ENCODE results near the gene IL2RA. TPM values are rescaled to one million over a fixed set of nuclear protein-coding genes. Genes with fewer than 3 reads are reported as not detected.
"Not testable (repeated sequence)": the region's sequence is repeated elsewhere in the genome, so short reads cannot be mapped to it uniquely, and the experiment has no call there.

Gene IL2RA
- total RNA-seq, 1 donor from 2014 or later: 1.4 TPM

DNA sequence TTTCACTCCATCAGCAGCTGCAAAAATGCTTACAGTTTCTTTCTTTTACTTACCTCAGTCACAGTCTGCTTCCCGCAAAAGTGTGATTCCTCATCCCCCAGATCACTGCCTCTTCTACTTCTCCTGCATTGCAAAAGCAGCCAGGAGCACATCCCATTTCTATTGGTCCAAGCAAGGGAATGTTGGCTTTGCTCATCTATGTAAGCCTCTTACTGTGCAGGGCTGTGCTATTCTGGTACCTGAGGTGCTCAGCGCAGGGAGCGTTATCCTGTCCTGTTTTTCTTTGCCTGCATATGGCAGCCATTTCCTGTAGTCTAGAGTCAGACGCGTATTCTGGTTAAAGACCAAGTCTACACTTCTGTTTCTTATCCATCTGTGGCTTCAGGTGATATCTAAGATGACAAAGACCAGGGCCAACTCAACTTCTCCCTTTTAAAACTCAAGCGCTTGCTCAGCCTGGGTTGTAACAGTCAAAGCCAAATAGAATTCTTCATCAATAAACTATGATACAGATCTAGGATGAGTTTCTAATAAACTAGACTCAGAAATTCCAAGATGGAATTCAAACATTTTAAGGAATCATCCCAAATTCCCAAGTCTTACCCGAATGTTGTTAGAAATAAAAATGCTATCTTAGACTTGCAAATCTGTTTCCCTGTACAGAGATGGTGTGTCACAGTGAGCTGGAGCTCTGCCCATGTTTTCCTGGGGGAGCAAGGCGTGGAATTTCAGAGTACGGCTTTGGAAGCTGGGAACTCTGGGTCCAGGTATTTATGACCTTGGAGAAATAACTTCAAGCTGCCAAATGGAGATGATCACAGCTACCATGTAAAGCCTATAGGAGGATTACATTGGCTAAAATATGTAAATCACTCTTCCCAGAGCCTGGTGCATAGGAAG lies 20.6 kb upstream of the IL2RA start:
- no peak for DNase-seq (ENCODE audit: low spot score)

DNA sequence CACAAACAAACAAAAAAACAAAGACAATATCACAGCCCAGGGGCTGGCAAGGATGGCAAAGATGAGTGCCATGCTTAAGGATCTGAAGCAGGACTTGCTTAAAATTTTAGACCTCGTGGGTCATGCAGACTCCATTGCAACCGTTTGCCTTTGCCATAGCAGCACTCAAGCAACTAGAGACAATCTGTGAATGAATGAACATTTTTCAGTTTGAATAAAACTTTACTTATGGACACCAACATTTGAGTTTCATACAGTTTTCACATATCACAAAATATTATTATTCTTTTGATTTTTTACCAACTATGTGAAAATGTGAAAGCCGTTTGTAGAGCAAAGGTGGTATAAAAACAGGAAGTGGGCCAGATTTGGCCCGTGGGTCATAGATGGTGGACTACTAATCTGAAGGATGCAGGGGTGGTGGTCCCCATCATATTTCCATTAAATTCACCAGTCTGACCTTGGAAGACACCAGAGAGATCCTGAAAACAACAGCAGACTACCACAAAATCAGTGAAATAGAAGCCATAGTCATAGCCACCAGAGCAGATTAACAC lies 18.3 kb upstream of the IL2RA start:
- DNase-seq (ENCODE audit: low spot score): no peak

DNA sequence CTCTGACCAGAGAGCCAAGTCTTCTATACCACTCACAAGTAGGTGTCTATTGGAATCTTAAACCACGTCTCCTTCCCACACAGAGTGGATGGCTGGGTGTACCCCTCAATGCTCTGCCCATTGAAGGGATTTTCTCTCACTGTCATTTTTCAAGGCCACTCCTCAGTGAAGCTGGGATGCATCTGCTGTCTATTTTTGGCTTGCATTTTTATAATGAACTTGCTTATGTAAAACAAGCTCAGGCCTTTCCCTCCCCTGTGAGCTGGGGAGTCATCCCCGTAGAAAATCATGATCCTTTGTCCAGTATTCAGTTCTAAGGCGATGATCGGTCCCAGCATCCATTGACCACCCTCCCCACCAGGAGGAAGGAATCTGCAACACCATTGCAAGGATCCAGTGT lies 16.9 kb upstream of the IL2RA start:
- DNase-seq (ENCODE audit: low spot score): no peak

DNA sequence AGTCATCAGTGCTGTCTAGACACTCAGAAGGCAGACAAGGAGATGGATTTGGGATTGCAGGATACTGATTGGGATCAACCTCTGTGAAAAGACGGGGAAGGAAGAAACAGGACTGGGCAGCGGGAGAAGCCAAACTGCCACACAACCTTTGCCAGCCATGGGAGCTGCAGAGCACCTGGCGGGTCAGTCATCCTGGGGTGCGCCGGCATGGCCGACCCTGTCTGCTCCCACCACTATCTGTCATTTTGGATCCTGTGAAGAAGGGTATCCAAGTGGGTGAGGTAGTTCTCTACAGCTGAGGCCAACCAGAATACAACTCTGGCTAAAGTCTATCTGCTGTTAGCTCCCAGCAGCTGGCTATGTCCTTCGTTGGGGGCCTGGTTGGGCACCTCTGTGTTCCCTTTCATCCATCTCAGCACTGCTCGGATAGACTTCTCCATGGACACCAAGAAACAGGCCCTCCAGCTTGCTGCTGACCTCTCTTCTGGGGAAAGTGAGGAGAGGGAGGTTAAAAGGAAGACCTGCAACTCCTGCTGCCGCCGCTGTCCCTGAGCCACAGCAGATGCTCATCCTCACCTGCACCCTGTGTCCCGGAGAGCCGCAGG lies 15.0 kb upstream of the IL2RA start:
- DNase-seq (ENCODE audit: low spot score): no peak

DNA sequence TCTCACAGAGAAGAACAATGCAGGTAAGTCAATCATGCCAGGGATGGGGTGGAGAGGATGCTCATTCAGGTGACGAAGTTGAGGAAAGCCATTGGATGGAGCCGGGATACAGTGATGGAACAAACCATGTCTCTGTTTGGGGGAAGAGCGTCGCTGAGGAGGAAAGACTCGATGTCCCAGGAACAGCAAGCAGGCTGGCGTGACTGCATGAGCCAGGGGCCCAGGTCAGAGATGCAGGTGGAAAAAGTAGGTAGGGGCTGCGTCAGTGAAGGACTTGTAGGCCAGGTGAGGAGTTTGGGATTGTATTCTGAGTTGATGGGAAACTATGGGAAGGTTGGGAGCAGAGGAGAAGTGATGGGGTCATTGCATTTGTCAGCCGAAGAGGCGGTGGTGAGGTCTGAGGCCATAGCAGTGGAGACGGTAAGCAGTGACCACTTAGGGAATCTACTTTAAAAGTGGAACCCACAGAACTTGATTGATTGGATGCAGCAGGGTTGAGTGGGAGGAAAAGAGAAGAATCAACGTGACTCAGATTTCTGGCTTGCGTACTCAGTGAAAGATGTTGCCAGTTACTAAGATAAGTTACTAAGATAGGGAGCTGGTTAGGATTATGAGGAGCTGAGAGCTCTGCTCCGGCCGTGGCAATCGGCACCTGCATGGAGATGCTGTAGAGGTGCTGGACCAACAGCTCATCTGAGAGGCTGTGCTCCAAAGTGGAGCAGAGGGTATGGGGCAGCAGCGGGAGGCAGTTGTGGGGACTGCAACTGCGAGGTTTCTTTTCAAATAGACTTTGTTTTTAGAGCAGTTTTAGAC lies 12.5 kb upstream of the IL2RA start:
- DNase-seq (ENCODE audit: low spot score): no peak

DNA sequence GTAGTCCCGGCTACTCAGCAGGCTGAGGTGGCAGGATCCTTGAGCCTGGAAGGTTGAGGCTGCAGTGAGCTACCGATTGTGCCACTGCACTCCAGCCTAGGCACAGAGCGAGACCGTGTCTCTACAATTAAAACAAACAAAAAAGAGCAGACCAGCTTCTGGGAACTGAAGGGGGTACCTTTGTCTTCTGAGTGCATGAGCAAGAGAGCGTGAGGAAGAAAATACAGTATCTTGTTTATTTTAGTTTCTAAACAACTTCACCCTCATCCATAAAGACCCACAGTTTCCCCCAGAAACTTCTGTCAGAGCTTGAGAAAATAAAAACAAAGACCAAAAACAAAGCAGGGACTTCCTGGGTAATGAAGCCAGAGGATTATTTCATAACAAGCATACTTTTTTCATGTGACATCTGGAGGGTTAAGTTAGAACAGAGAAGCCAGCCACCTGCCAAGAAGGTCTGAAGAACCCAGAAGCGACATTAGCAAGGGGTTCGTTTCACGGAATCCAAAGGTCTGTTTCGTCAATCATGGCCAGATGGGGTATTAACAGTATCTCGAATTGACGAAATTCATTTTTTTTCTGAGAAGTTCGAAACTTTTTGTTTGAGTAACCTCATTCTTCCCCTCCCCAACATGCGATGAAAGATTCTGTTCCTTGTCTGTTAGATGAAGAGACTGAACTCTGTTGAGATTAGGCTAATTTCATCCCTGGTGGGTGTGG lies 10.2 kb upstream of the IL2RA start:
- DNase-seq (ENCODE audit: low spot score): no peak

DNA sequence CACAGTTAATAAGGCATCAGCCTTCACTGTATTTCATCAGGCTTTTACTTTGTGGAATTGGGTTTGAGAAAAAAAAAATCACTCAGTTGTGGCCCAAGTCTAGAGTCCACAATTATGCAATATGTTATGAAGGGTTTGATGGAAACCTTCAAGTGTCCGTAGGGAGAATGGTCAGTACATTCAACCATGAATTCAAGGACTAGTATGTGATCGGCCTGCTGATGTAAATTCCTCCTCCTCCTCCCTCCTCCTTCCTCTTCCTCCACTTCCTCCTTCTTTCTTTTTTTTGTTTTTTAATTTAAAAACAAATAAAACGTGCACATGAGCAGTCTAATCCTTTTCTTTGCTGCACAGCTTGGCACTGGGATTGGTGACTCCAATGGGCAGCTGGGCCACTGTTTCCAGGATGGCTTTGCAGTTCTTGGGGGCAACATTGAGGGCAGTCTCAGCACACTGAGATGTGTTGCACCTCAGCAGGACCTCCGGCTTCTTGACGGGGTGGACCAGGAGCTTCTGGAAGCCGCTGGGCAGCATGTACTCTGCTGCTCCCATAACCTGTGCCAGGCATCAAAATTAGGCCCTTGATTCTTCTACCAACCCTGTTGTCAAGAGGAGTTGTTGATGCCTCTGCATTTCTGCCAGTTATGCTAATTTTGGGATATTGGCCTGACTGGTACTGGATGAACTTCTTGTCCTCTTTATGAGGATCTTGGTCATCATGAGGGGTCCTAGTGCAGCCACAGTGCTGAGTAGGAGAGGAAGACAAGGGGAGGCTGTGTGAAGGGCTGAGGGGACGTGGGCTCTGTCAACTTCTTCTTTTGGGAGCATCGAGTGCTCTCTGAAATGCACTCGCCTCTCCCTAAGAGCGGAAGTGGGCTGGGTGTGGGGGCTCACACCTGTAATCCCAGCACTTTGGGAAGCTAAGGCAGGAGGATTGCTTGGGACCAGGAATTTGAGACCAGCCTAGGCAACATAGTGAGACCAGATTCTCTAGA lies 9.3 kb upstream of the IL2RA start:
- DNase-seq (ENCODE audit: low spot score): no peak

DNA sequence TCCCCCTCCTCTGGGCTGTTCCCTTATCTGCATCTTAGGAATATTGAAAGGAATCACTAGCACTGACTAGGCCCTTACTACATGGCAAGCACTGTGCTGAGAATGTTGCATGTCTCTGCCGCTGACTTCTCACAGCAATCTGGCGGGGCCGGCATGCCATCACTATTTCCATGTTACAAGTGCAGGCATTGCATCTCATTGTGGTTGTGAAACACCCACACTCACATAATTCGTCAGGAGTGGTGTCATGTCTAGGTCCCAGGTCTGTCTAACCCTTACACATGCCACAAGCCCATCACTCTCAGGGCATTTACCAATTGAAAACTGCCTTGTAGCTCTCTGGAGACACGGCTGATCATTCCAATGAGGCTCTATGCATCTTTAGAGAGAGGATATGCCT lies 8.5 kb upstream of the IL2RA start:
- DNase-seq (ENCODE audit: low spot score): no peak

DNA sequence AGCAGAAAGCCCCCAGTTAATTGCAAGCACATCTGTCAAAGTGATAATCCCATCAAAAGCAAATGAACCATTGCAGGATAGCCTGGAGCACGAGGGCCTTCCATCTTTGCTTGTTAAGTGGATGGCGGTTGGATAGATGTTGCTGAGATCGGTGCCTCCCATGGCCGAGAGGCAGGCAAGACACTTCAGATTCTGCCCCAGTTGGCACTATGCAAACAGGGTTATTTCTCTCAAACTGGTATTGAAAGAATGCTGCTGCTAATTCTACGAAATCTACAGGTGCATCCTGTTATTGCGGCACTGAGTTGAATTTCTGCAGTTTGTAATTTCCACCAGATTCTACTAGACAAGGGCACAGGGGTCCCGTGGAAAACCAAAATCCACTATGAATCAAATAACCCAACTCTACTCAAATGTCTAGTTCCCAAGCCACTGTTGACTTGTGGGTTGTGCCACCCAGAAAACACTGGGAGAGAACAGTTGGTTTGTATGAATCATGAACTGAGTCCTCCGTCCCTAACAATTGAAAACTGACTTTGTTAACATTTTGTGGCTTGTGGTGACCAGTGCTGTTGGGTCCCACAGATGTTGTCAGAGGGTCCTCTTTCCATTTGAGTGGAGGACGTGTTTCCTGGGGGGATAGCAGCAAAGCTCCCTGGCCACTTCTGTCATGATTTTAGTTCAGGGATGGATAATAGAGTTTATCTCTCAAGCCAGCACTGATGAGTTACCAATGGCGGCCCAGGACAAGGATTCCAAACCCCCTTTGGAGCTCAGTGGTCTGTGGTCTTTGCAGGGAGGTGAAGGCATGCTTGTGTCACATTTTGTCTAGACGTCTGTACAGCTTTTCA lies 7.1 kb upstream of the IL2RA start:
- DNase-seq (ENCODE audit: low spot score): no peak

DNA sequence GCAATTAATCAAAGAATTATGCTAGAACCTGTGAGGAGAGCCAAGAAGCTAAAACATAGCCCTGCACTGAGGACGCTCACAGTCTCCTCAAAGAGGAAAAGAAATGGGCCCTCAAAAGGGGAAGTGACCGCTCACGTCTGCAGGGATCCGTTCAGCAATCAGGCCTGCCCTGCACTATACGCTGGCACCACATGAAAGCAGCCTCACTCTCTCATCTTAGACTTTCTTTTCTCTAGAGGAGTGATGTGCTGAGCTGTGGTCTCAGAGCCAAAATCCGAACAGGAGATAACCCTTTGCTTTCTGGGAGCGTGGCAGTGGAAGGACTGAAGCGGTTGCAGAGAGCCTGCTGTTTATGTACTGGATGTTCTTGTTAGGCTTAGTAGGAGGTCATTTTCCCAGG lies 6.3 kb upstream of the IL2RA start:
- no peak for DNase-seq (ENCODE audit: low spot score)

DNA sequence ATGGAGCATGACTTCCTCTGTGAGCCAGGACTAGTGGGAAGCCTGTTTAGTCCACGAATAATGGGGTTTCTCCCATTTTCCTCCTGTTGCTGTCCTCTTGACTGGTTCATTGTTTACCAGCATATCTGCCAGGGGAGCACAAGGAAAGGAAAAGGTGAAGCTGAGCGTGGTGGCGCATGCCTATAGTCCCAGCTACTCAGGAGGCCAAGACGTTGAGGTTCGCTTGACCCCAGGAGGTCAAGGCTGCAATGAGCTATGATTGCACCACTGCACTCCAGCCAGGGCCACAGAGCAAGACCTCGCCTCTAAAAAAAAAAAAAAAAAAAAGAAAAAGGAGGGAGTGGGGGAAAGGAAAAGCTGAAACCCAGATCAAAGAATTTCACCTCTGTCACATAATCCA lies 5.8 kb upstream of the IL2RA start:
- no peak for DNase-seq (ENCODE audit: low spot score)

DNA sequence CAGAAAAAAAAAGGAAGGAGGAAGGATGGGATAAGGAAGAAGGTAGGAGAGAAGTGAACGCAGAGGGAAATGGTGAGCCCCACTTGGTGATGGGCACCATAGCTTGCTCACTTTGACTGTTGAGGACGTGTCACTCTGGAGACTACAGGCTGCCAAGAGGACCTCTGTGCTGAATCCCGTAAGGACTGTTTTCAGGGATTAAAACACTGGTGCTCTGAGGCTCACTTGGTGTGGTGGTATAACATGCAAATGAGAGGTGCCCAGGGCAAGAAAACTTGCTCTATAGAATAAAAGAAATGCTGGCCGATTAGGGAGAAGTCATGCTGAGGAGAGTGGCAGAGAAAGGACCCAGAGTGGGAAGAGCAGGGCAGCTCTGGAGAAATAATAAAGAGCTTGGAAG lies 5.3 kb upstream of the IL2RA start:
- DNase-seq (ENCODE audit: low spot score): no peak

DNA sequence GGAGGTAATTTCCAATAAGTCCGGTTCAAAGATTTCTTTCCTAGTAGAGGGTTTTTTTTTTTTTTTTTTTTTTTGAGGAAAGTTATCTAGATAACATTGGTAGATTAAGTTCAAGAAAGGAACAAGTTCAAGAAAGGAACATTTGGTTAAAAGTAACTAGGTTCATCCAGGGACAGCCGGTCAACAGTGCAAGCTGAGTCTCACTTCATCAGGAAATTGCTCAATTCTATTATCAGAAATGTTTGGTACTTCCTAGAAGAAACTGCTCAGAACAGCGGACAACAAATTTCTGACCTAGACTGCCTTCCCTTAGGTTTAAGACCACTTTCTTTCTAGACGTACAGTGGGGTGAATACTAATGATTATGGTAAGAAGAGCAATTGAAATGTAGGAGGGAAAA lies 3.7 kb upstream of the IL2RA start:
- no peak for DNase-seq (ENCODE audit: low spot score)

DNA sequence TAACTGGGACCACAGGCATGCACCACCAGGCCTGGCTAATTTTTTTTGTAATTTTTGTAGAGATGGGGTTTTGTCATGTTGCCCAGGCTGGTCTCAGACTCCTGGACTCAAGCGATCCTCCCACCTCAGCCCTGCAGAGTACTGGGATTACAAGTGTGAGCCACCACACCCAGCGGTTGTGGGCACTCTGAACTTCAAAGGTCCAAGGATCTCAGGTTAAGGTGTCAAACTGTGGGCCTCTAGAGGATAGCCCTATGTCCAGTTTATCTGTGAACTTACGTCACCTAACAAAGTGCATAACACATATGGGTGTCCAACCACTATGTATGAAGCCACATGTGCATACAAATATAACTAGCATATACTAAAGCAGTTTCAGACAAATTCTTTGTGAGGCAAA lies 3.2 kb upstream of the IL2RA start:
- no peak for DNase-seq (ENCODE audit: low spot score)

DNA sequence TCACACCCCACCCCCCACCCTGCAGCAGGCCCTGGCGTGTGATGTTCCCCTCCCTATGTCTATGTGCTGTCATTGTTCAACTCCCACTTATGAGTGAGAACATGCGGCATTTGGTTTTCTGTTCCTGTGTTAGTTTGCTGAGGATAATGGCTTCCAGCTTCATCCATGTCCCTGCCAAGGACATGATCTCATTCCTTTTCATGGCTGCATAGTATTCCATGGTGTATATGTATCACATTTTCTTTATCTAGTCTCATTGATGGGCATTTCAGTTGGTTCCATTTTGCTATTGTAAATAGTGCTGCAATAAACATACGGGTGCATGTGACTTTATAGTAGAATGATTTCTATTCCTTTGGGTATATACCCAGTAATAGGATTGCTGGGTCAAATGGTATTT lies 2.6 kb upstream of the IL2RA start:
- DNase-seq (ENCODE audit: low spot score): not testable (repeated sequence)

DNA sequence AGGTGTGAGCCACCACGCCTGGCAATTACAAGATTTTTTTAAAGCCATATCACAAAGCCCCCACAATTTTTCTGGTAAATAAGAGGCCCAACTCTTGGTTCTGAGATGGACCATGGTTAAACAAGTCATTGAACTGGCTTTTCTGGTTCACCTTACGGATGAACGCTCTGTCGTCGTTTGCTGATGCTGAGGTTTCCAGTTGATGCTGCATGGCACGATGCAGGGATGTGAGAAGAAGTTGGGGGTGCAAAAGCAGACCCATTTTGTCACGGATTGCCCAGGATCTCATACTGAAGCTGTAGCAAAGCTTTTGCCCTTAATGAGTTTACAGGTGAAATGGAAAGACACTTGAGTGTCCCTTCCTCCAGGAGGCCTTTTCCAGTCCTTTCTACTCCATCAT lies 2.0 kb upstream of the IL2RA start:
- DNase-seq (ENCODE audit: low spot score): no peak

DNA sequence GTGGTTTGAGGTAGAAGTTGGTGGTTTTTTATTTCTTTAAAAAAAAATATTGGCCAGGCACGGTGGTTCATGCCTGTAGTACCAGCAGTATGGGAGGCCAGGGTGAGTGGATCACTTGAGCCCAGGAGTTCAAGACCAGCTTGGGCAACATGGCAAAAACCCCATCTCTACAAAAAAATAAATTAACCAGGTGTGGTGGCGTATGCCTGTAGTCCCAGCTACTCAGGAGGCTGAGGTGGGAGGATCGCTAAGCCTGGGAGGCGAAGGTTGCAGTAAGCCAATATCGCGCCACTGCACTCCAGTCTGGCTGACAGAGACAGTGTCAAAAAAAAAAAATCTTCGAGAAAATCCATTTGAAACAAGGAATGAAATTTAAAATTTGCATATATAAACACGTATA lies 1.1 kb downstream of the IL2RA start:
- no peak for DNase-seq (ENCODE audit: low spot score)

DNA sequence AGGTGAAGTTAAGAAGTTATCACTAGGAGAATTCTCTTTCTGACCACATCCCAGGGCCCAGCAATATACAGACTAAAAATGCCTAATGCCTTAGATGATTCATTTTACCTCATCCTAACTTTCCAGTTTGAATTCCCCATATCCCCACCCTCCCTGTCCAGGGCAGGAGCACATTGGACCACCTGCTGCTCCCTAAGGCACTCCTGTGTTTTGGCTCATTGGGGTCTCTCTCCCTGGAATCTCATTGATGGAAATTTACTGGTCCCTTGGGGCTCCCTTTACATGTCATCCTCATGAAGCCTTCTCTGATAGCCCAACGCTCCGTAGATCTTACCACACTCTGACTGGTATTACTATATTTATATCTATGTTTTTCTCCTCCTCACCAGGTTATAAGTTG lies 2.7 kb downstream of the IL2RA start:
- DNase-seq (ENCODE audit: low spot score): no peak

DNA sequence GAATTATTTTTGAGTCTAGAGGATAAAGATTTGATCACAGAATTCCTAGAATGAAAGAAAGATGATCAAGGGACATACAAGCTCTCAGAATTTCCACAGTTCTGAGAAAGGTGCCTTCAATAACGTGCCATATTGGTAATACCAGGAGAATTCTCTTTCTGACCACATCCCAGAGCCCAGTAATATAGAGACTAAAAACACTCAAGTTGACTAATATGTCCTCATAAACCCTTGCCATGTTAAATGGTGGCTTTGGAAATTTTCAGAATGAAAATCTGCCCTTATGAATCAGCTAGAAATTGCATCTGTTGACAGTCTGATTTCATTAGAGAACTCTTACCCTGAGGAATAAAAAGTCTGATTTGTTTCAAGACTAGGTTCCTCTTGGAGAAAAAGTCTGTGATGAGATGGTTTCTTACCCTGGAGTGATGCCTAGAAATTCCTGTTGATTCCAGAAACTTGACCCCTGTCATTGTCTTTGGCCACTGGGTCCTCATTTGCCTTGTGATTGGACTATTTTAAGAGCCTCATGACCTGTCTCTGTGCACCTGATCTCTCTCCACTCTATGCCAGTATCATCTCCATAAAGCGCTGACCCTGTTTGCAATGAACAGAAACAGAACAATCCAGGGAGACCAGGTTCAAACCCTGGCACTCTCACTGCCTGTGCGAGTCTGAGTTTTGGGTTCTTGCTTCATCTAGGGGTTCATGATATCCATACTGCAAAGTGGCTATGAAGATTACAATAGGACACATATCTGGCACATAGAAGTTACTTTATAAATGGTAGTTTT lies 3.3 kb downstream of the IL2RA start:
- no peak for DNase-seq (ENCODE audit: low spot score)

All from mucosa of gallbladder (tissue), 1 donor.